GM12891 (cell line): ENCODE measurements around the gene CHPF. TPM values are rescaled to one million over a fixed set of nuclear protein-coding genes. Genes with fewer than 3 reads are reported as not detected.

Source experiments
- DNase-seq: peaks from one replicate; pipeline ENCODE4 v3.0.0; 2011; ENCODE audit warnings: low spot score; ENCODE audit not compliant: insufficient read length
- FAIRE-seq: peaks from 2 replicates; lab custom pipeline; 2011; peaks lifted over from hg19 to GRCh38; lab: Jason Lieb, UNC
- PAX5 ChIP-seq: IDR thresholded peaks from 2 replicates; pipeline ENCODE4 v1.6.1; 2011; ENCODE audit warnings: low read length, moderate library complexity, mild to moderate bottlenecking; ENCODE audit not compliant: insufficient read depth, severe bottlenecking
- POLR2A ChIP-seq: IDR thresholded peaks from 2 replicates; pipeline ENCODE4 v1.6.1; 2011; ENCODE audit warnings: low read depth, low read length, control low read depth
- POLR2AphosphoS5 ChIP-seq: IDR thresholded peaks from 2 replicates; pipeline ENCODE4 v1.6.1; 2011; ENCODE audit warnings: low read depth, low read length, control low read depth
- POU2F2 ChIP-seq: IDR thresholded peaks from 2 replicates; pipeline ENCODE4 v1.6.1; 2011; ENCODE audit warnings: low read depth, mild to moderate bottlenecking, control low read depth, low read length, moderate library complexity
- SPI1 ChIP-seq: IDR thresholded peaks from 2 replicates; pipeline ENCODE4 v1.6.1; 2011; ENCODE audit warnings: low read depth, low read length, control low read depth
- TAF1 ChIP-seq: IDR thresholded peaks from 2 replicates; pipeline ENCODE4 v1.6.1; 2011; ENCODE audit warnings: low read depth, low read length, control low read depth
- polyA plus RNA-seq: library from polyadenylated mRNA; unstranded; fragments of >200 nt; gene quantifications from one replicate; pipeline ENCODE4 v1.2.1, GENCODE V29; 2012; ENCODE audit warnings: low read depth, missing spikeins, inconsistent platforms; ENCODE audit not compliant: missing spikeins

The CHPF gene, protein sequence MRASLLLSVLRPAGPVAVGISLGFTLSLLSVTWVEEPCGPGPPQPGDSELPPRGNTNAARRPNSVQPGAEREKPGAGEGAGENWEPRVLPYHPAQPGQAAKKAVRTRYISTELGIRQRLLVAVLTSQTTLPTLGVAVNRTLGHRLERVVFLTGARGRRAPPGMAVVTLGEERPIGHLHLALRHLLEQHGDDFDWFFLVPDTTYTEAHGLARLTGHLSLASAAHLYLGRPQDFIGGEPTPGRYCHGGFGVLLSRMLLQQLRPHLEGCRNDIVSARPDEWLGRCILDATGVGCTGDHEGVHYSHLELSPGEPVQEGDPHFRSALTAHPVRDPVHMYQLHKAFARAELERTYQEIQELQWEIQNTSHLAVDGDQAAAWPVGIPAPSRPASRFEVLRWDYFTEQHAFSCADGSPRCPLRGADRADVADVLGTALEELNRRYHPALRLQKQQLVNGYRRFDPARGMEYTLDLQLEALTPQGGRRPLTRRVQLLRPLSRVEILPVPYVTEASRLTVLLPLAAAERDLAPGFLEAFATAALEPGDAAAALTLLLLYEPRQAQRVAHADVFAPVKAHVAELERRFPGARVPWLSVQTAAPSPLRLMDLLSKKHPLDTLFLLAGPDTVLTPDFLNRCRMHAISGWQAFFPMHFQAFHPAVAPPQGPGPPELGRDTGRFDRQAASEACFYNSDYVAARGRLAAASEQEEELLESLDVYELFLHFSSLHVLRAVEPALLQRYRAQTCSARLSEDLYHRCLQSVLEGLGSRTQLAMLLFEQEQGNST
- 2.8 TPM for polyA plus RNA-seq

DNA sequence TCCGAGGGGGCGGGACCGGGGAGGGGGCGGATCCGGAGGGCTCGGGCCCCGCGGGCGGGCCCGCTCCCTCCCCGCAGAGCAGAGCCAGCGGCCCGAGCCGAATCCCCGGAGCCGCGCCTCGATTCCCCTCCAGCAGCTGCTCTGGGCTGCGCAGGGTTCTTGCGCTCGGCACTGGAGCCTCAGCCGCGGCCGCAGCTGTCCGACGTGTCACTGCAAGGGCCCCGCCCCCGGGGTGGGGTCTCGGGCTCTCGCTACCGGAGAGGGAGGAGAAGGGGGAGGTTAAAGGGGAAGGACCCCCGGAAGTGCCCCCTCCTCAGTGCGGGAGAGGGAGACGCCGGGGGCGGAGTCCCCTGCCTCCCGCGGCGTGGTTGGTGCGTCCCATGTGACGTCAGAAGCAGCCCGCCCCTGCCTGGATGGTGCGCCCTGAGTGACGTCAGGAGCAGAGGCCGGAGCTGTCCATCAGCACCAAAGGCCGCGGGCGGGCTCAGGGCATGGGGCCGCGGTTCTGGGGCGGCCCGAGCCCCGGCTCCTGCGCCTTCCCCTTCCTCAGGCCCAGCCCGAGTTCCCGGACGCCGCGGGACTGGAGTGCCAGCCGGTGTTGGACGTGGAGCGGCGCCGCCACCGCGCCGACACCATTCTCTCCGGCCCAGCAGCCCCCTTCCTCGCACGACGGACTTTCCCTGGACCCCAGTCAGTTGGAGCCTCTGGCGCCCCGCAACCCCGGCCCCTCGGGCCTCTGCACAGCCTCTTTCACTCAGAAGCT lies at the start of gene CHPF, which contains the start of gene TMEM198:
Gene CHPF, minus strand, starts transcription at position 214 of the 763 bp plus-strand sequence. CDS start 271 bp downstream, outside the sequence.
Gene TMEM198, plus strand, starts transcription at position 433 of the 763 bp plus-strand sequence. CDS start 700 bp downstream, outside the sequence.
- no peak for TF ChIP-seq PAX5
- TF ChIP-seq POU2F2: no peak
- no peak for TF ChIP-seq POLR2A
- no peak for TF ChIP-seq SPI1
- TF ChIP-seq TAF1: no peak
- TF ChIP-seq POLR2AphosphoS5: no peak
- DNase-seq (peak; percentile 99), FAIRE-seq (peak; percentile 97)

DNA sequence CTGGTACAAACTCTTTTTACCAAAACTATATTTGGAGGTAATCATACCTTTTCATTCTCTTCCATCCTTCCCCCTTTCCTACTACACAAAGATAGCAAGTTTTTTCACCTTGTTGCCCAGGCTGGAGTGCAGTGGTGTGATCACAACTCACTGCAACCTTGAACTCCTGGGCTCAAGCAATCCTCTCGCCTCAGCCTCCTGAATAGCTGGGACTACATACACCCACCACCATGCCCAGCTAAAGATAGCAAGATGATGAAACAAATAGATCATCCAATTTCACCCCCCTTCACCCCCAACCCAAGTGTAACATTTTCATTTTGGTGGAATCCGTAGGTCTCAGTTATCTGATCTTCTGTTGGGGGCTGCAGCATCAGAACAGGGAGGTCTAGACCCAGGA lies 49.5 kb upstream of the CHPF start:
- no peak for FAIRE-seq
- DNase-seq: no peak
- TF ChIP-seq SPI1 (no peak), POLR2AphosphoS5 (no peak), POU2F2 (no peak), POLR2A (no peak)

DNA sequence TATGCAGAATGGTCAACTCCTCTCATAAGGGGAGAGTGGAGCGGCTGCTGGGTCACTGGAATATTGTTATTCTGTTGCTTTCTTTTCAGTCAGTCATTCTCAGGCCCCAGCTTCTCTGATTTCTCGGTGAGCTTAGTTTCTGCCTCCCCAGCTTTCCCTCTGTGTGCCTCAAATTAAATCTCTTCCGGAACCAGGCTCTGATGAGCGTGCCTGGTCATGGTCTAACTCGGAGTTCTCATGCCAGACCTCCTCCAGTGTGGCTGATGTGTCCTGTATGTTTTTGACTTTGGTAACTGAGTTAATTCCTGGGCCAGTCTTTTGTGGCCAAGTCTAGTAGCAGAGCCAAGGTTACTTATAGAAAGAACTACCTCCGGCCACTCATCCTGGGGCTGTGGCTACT lies 49.1 kb upstream of the CHPF start:
- no peak for TF ChIP-seq POU2F2
- TF ChIP-seq PAX5: no peak
- no peak for TF ChIP-seq POLR2A
- no peak for TF ChIP-seq POLR2AphosphoS5
- no peak for TF ChIP-seq TAF1
- no peak for TF ChIP-seq SPI1
- no peak for FAIRE-seq
- DNase-seq: no peak

DNA sequence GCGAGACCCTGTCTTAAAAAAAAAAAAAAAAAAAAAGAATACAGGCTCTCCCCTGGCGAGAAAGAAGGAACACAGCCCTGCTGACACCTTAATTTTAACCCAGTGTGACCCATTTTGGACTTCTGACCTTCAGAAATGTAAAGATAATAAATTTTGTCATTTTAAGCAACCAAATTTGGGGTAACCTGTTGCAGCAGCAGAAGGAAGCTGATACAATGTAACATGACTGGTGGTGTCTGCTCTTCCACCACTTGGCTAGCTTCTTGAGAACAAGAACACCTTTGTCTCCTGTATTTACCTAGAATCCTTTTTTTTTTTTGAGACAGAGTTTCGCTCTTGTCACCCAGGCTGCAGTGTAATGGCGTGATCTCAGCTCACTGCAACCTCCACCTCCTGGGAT lies 47.5 kb upstream of the CHPF start:
- DNase-seq (no peak), FAIRE-seq (no peak)
- TF ChIP-seq PAX5: no peak
- TF ChIP-seq POLR2AphosphoS5: no peak
- no peak for TF ChIP-seq SPI1
- TF ChIP-seq POU2F2: no peak
- no peak for TF ChIP-seq POLR2A
- TF ChIP-seq TAF1: no peak

DNA sequence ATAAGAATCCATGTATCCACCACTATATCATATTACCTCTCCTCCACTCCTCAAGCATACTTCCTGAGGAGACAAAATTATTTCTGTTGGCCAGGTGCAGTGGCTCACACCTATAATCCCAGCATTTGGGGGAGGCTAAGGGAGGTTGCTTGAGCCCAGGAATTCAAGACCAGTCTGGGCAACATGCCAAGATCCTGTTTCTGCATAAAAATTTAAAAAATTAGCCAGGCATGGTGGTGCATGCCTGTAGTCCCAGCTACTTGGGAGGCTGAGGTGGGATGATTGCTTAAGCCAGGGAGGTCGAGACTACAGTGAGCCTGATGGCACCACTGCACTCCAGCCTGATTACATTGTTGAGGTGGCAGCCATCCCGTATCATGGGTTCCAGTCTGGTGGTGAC lies 37.7 kb upstream of the CHPF start:
- DNase-seq: no peak
- FAIRE-seq: no peak
- TF ChIP-seq POLR2AphosphoS5 (no peak), POU2F2 (no peak), SPI1 (no peak), TAF1 (no peak), PAX5 (no peak), POLR2A (no peak)

DNA sequence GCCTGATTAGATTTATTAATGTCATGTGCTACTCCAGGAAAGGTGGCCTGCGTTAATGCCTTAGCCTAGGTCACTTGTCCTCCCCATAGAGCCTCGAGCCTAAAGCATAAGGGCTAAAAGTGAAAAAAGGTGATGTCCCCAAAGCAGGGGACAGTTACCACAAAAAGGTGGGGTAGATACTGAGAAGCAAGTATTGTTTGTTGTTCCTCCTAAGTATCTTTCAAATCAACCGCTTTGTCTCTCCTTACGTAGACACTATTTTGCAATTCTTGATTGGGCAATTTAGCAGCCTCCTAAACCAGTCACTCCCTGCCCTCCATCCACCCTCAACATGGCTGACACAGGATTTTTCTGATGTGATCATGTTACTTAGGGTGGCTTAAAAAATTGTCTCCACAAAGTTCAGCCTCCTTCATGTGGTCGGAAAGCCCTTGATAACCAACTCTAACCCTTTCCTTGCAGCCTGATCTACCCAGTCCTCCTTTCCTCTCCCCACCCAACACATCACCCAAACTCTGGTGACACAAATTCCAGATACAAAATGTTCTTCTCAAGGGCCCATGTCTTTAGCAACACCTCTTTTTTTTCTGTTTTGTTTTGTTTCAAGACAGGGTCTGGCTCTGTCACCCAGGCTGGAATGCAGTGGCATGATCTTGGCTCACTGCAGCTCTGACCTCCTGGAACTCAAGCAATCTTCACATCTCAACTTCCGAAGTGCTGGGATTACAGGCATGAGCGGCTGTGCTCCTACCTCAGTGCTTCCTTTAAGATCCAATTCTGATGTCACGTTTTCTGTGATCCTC lies 35.4 kb upstream of the CHPF start:
- TF ChIP-seq SPI1 (no peak), POLR2AphosphoS5 (no peak), TAF1 (no peak), PAX5 (no peak), POLR2A (no peak), POU2F2 (no peak)
- FAIRE-seq: no peak

DNA sequence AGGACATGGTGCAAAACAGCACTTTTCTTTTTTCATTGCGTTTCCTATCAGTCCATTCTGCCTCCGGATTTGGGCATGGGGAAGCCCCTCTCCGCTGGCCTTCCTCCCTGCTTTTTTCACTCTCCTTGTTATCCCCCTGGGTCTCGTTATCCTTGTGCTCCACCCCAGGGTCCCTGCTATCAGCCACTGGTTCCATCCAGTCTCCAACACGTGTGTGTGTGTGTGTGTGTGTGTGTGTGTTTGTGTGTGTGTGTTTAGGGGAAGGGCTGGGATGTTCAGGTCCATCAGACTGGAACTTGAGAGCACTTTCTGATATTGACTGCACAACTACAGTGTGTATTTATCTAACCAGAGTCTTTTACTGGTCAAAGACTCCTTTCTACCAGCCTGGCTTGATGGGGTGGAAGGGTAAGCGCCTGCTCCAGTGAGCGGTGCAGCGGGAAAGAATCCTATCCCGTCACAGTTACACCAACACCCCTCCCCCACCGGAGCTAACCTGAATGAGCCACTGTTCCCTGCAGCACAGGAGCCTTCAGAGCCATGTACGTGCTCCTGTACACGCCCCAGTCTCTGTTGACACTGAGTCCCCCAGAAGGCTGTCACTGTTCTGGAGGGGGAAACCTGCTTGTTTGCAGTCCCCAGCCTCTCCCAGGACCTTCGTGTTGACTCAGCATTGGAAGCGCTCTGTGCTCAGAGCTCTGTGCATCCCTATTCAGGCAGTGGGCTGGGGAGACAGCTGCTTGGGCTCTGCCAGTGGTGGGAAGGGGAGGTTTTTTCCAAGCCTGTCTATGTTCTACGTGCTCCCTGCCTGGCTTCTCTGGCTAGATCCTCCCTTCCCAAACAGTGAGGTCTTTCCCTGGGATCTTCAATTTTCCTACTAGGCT lies 33.1 kb upstream of the CHPF start:
- TF ChIP-seq PAX5 (no peak), POLR2AphosphoS5 (no peak), POU2F2 (no peak), POLR2A (no peak), SPI1 (no peak), TAF1 (no peak)
- FAIRE-seq (no peak), DNase-seq (no peak)

More for the DNA sequence above, 35.4 kb upstream of the CHPF start:
- no peak for DNase-seq
